Dedifferentiated amniotic fluid mesenchymal stem cell (primary cell): ENCODE data around the gene ASCC1.
A peak's percentile ranks its signal among the peaks of the same experiment; 100 is the strongest.
"Not testable (repeated sequence)": the region's sequence is repeated elsewhere in the genome, so short reads cannot be mapped to it uniquely, and the experiment has no call there.

Experiments used
- DNase-seq: peaks from one replicate; pipeline ENCODE4 v3.0.0-alpha.2; 2016; ENCODE audit errors: extremely low spot score

The ASCC1 gene

DNA sequence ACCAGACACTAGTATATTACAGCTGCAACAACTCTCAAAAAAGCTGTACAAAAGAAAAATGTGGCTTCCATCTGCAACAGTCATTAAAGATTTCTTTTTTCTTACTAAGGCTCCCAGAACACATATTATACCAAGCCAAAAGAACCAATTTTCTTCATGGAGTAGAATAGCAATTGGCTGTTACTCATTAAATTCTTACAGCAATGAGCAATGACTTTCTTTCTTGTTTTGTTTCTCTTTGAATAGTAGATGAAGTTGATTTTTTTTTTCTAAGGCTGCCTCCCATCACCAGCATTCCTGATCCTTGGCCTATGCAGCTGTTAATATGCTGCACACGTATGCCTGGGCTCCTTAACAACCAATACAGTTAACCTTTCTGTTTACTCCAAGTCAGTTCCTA lies 91.1 kb downstream of the ASCC1 start:
- DNase-seq, result peak; percentile 49

DNA sequence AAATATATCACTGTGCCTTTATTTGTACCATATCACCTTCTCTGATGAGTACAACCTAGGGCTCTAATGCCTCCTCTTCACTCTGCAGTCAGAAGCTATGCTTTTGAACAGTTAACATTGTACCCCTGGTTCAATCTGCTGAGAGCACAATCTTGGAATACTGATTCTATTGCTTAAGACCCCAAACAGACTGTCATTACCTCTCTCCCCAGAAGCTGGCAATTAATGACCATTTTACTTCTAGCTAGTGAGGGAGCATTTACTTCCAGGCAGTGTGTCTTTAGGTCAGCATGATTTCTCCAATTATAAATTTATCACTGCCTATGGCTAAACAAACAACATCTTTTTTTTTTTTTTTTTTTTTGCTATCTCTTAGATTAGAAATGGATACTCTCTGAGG lies 91.7 kb downstream of the ASCC1 start:
- DNase-seq, result no peak

DNA sequence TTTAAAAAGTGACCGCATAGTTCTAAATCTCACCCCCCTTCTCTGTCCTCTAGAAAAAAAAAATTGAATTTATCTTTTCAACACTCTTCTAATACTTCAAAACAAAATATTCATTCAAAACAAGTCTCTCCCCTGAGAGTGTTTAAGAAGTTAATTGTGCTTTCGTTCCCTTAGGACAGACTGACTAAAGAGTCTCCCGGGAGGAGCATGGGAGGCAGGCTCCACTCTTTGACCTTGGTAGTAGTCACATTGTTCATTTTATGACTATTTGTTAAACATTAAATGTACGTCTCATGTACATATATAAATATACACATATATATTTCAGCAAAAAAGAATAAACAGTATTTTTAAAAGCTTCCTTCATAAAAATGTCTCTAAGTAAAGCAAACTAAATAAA lies 92.5 kb downstream of the ASCC1 start:
- DNase-seq, result no peak

DNA sequence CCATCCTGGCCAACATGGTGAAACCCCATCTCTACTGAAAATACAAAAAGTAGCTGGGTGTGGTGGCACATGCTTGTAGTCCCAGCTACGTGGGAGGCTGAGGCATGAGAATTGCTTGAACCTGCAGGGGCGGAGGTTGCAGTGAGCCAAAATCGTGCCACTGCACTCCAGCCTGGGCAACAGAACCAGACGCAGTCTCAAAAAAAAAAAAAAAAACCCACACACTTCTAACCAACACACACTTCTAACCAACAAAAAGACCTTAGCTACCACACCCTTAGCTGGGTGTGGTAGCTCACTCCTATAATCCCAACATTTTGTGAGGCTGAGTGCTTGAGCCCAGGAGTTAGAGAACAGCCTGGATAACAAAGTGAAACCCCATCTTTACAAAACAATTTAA lies 93.9 kb downstream of the ASCC1 start:
- DNase-seq, result no peak

DNA sequence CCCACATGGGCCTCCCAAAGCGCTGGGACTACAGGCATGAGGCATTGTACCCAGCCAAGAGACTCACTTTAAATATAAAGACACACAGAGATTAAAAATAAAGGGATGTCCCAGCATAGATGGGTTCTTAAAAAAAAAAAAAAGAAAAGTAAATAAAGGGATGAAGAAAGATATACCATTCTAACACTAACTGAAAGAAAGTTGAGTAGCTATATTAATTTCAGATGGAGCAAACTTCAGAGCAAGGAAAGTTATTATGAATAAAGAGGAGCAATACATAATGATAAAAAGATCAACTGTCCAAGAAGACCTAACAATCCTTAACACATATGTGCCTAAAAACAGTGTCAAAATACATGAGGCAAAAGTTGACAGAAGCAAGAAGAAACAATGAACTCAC lies 94.7 kb downstream of the ASCC1 start:
- no peak for DNase-seq

DNA sequence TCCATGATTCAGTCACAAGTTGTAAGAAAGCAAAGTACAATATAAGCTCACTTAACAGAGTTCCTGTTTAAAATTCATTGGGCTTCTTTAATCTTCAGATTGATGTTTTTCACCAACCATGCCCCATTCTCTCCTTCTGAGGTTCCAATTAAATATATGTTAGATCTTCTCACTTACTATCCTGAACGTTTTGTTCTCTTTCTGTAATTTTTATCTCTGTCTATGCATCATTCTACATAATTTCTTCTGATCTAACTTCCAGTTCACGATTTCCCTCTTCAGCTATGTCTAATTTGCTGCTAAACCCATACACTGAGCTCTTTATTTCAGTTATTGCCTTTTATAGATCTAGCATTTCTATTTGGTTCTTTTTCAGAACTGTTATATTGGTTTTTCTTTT lies 99.7 kb downstream of the ASCC1 start:
- no peak for DNase-seq

DNA sequence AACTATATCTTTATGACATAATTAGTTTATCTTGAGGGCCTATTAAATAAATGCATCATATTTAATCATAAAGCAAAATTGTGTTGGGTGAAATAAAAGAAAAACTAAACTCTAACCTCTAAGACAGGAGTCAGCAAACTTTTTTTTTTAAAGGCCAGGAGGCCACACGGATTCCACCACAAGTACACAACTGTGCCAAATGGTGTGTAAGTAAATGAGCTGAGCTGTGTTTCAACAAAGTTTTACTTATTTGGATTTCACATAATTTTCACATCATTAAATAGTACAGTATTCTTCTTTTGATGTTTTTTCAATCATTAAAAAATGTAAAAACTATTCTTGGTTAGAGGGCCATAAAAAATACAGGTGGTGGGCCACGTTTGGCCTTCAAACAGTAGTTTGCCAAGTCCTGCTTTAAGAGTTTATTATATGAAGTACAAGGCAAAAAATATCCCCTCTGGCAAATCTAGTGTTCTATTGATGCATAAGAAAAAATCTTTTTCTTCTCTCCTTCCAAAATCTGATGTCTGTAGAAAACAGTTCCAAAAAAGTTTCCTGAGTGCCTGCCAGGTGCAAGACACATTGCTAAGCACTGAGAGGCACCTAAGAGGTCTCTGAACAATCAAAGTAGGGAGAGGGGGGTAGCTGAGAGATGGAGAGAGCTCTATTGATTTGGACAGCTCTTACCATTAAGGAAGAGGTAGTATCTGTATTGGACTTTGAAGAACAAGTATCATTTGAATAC lies 101.2 kb downstream of the ASCC1 start:
- DNase-seq, result no peak

DNA sequence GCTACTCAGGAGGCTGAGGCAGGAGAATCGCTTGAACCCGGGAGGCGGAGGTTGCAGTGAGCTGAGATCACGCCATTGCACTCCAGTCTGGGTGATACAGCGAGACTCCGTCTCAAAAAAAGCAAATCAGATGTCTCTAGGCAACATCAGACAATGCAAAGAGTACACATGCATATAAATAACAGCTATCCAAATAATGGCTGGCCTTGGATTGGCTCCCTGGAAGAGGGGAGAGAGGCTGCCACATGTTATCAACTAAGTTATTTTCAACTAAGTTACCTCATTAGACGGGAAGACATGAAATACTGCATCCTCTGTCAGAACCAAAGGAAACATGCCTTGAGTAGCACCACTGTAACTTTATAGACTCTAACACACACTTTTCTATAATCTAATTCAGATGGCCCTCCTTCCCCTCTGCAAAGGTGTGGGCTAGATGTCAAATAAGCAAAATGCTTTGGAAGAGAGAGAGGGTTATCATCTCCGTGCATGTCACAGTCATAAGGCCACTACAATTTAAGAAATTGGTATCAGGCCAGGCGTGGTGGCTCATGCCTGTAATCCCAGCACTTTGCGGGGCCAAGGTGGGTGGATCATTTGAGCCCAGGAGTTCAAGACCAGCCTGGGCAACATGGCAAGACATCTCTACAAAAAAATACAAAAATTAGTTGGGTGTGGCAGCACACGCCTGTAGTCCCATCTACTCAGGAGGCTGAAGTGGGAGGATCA lies 105.2 kb downstream of the ASCC1 start:
- DNase-seq, result no peak

DNA sequence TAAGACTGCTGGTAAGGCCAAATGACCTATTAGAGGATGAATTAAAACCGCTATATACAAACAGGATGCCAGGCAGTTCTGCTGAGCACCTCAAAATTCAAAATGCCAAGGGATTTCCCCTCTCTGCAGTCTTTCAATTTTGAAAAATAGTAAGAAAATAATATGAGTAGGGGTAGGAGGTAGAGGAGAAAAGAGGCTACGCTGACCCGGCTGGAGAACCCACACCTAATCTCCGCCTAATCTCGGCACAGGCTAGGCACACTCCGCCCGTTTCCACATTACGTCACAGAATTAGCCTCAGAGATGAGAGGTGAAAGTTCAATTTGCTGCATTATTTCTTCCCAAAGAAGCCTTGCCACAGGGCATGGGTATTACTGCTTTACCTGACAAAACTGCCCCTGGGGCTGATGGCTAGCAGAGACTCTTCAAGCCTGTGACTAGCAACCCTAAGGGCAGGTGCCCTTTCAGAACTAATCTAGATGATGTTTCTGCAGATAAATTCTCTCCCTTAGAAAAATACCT lies 106.4 kb downstream of the ASCC1 start:
- DNase-seq, result no peak

DNA sequence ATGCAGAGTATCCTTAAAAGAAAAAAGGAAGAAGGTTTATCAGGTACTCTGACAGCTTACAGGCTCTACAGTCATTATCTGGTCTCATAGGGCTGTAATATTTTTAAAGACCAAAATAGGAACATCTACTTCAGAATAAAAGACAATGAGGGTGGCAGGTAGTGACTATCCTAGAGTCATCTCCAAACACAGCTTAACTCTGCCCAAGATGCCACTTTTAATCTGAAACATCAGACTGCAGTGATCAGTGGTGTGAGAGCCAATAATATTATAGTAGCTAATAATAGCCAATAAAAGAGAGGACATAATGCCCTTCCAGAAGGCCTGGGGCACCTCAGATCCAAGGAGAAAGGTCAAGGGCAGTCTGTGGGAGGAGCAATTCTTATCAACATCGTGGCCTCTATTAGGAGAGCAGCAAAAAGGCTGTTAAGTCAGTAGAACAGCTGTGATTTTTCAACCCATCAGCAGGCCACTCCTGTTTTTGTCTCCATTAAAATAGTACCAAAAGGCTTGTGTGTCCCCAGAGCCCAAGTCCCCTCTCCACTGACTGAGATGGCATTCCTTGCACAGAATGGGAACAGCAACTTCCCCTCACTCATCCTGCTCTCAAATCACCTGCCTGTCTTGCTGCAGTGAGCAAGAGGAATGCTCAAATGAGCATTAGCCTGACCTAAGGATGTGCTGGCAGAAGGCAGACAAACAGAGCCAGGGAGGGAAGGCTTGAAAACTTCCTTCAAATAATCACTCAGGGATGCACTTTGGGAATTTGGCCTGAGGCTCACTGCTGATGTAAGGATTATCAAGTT lies 107.0 kb downstream of the ASCC1 start:
- no peak for DNase-seq

DNA sequence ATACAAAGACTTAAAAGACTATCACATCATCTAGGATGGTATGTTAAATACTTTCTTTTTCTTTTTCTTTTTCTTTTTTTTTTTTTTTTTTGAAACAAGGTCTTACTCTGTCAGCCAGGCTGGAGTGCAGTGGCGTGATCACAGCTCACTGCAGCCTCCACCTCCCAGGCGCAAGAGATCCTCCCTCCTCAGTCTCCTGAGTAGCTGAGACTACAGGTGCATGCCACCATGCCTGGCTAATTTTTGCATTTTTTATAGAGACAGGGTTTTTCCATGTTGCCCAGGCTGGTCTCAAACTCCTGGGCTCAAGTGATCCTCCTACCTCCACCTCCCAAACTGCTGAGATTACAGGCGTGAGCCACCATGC lies 108.1 kb downstream of the ASCC1 start:
- DNase-seq, result not testable (repeated sequence)

DNA sequence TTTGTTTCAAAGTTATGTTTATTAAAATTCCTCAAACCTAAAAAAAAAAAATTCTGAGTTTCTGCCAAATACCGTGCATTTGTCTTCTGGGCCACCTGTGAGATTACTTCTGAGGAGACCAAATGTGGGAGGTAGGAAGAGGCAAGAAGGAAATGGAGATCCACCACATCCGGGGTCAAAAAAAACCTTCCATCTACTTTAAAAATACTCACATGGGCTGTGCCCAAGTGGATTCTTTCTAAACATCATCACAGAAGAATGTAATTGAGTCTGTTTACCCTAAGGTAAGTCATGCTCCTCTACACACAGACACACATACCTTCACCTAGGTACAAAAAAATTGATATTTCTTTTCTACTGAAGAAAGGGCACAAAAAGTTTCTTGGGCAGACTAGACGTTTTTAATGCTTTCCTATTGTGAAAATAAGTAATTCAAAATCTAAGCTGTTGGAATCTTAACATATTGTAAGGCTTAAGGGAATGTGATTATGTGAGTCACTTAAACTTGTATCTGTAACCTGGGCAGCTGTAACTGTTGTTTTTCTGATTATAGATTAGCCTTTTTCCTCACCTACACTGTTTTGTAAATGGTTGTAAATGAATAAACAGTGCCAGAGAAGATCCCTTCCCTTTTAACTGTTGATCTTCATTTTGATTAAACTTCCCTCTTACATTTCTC lies 108.6 kb downstream of the ASCC1 start:
- DNase-seq, result no peak

DNA sequence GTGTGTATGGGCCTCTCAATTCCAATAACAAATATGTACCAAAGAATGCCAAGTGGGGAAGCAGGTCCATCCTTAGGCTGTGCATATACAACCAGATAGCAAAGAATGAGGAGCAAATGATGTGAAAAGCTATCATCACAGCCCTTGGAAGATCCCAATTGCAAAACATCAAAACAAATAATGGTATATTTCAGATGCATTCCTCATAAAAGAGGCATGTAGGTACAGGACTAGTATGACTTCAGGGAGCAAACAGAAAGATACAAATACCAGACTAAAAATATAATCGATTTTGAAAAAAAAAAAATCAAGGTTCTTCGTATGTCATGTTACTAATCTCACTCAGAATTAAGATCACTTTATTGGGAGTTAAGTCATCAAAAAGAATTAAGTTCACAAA lies 109.2 kb downstream of the ASCC1 start:
- no peak for DNase-seq

DNA sequence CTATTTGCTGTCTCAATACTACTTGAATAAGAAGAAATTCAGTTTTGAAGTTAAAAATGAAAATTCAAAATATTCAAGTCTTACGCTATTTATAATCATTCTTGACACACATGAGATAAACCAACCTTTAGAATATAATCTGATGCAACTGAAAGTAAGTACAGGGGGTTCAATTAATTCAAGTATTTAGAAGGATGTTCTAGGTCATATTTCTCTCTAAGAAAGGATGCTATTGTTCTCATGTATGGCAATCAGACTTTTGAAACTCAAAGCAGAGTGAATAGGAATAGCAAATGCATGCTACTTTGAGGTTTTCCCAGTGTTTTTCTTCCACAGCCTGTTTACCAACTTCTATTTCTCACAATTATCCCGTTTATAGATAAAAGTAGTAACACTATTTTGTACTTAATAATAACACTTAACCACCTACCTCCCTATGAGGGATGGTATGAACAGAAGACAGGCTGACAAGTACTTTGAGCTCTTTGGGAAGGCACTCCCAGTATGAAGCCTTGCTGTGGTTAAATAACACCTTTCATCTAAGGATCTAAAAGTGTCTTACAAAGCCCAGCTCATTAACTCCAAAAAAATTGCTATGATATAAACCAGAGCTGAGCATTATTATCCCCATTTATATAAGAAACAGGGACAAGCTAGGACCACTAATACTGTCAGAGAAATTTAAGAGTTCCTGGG lies 109.8 kb downstream of the ASCC1 start:
- no peak for DNase-seq

DNA sequence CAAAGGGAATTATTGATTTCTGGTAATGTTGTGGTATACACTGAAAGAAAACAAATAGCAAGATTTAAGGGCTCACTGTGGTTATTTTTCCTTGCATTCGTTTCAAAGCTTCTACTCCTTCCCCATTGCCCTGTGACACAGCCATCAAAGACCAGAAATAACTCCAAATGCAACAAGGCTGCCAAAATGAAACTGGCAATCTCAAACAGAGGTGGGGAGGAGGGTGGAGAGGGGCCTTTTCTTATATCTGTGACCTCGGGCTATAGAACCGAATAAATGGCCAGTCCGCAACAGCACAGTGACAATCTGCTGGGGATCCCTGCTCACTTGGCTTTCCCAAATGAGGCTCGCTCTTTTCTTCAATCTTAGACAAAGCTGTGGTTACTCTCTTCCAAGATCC lies 110.4 kb downstream of the ASCC1 start:
- no peak for DNase-seq

DNA sequence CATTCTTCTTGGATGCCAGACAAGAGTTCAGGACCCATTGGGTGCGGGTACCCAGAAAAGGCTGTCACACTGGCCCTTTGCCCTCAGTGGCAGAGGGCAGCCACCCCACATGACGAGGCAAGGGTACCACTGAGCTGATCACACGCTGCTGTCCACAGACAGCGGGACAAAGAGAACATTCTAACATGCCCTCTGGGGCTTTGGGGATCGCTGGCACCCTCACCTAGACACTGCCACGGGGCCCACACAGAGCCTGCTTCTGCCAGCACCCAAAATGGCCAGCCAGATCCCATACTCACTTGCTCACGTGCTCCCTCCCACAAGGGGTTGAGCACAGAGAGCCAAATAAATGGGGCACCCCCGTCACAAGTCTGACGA lies 111.0 kb downstream of the ASCC1 start:
- no peak for DNase-seq

DNA sequence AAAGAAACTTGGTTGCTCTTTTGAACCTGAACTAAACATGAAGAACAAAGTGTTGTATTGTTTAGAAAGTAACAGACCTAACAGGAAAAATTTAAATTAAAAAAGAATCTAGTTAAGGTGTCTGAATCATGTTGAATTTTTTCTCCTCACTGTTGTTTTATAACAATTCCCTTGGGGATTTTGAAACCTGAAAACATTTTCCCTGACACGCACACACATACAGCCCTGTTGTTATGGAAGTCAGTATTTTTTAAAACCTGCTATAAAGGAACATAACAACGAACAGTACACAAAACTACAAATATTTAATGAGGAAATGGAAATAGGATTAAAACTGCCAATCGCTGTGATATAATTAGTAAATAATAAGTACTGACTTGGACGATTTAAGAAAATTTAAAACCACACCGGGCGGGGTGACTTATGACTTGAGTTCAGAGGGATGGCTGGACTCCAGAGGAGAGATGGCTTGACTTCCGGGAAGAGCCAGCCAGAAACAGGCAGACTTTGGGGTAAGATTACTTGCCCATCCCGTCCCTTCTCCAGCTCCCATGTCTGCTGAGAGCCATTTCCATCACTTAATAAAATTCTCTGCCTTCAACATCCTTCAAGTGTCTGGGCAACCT lies 111.5 kb downstream of the ASCC1 start:
- no peak for DNase-seq

DNA sequence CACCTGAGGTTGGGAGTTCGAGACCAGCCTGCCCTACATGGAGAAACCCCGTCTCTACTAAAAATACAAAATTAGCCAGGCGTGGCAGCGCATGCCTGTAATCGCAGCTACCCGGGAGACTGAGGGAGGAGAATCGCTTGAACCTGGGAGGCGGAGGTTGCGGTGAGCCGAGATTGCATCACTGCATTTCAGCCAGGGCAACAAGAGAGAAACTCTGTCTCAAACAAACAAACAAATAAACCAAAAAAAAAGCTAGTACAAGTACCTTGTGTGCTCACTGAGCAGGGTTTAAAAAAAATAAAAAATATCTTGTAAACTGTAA lies 116.5 kb downstream of the ASCC1 start:
- DNase-seq, result no peak

DNA sequence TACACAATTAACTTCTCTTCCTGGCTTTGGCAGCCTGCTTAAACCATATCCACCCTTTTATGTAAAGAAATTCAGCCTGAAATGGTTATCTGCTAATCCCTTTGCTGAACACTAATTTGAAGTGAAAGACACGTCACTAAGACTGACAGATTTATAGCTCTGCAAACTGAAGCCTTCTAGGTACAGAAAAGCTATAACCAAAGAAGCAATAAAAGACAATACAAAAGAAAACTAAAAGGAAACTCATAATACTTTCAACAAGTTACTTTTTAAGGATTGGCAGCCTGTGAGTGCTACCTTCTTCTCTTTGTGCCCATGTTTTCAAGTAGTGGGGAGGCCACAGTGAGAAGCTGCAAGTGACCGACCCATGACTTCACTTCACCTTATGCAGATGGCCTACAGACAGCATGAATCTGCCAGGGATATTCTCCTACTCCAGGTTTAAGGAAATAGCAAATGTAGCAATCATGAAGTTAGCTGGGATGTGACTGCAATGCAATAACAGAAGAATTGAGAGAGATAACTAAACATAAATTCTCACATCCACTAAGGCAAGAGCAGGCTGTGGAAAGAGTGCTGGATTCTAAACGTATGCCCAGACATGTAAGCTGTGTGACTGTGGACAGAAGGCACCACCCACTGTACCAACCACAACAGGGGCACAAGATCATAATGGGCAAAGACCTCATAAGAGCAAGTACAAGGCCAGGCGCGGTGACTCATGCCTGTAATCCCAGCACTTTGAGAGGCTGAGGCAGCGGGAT lies 117.1 kb downstream of the ASCC1 start:
- DNase-seq, result no peak

DNA sequence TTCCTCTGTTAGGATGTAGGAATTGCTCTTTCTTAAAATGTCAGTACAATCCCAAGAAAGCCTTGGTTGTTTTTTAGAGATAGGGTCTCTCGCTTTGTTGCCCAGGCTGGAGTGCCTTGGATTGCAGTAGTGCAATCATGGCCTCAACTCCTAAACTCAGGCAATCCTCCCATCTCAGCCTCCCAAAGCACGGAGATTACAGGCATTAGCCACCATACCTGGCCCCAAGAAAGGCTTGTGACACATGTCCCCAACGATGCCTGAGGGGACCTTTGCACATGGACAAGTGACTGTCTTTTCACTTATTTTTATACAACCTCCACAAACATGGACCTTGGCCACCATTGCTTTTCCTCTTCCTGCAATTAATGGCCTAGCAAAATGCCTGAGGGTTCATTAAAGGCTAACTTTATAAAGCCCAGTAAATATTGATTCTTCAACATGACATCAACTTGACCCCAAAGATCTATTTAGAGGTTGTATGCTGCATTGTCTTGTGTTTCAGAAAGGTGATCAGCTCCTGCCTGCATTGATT lies 117.7 kb downstream of the ASCC1 start:
- DNase-seq, result no peak
